ENCODE measurements around the gene PRKAR1A.

GRCh38 chr17:68600067-68600930 lies 88.1 kb downstream of the PRKAR1A start:
- TF ChIP-seq POLR2AphosphoS5 (IDR thresholded peaks at IDR 0.05) (peak in 2 of 3 donors; percentile 47 to 62), CTCF (IDR thresholded peaks at IDR 0.05 in 8 of 11, conservative IDR thresholded peaks at IDR 0.05 in 3 of 11) (peak in 2 of 11 experiments; percentile 6 to 31), POLR2A (IDR thresholded peaks at IDR 0.05) (no peak)
